ENCODE results near the gene ZWILCH.

DNA sequence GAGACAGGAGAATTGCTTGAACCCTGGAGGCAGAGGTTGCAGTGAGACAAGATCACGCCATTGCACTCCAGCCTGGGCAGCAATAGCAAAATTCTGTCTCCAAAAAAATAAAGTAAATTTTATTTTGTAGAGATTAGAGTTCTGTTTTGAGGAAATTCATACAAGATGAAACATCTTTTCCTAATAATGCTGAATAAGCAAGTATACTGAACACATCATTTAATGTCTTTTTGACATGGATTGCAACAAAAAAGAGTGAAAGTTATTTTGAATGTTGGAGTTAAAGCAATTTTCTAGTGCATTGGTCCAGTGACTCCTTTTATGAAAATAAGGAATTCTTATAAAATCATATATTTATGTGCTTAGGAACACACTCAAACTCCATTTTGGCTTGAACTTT is 40.1 kb downstream of the ZWILCH start:
- TF ChIP-seq, protein P1, sequence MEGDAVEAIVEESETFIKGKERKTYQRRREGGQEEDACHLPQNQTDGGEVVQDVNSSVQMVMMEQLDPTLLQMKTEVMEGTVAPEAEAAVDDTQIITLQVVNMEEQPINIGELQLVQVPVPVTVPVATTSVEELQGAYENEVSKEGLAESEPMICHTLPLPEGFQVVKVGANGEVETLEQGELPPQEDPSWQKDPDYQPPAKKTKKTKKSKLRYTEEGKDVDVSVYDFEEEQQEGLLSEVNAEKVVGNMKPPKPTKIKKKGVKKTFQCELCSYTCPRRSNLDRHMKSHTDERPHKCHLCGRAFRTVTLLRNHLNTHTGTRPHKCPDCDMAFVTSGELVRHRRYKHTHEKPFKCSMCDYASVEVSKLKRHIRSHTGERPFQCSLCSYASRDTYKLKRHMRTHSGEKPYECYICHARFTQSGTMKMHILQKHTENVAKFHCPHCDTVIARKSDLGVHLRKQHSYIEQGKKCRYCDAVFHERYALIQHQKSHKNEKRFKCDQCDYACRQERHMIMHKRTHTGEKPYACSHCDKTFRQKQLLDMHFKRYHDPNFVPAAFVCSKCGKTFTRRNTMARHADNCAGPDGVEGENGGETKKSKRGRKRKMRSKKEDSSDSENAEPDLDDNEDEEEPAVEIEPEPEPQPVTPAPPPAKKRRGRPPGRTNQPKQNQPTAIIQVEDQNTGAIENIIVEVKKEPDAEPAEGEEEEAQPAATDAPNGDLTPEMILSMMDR (conservative IDR thresholded peaks at IDR 0.05), result no peak
- no peak for TF ChIP-seq ZFX (IDR thresholded peaks at IDR 0.05)
